ENCODE data around the gene RANBP3. TPM values are rescaled to one million over a fixed set of nuclear protein-coding genes. Genes with fewer than 3 reads are reported as not detected.

The RANBP3 gene
- total and polyA plus RNA-seq, 2 of the 8 experiments (the other 6 are each of a cell fraction or from before 2014, with no cell fraction given), result 95.4 to 122 TPM

DNA sequence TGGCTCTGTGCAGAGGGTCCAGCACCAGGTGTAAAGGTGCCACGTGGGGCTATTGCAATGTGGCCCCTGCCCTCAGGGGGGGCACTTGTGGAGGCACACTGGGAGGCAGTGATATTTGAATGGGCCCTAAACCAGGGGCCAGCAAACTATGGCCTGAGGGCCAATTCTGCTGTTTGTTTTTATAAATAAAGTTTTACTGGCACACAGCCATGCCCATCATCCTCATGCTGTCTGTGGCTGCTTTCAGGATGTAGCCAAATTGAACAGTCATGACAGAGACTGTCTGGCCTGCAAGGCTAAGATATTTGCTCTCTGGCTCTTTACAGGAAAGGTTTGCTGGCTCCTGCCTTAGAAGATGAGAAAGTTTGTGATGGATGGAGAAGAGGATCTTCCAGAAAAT, 33.9 kb upstream of the RANBP3 start:
- DNase-seq (ENCODE audit: low read depth in 1 of 2, low spot score in 2 of 2) (no peak), FAIRE-seq (no peak)
- Histone ChIP-seq H2AFZ (ENCODE audit: low read length) (no peak overlapping the region), H3K79me1 (ENCODE audit: low read depth, low read length) (no peaks in the 10 kb centered on the region), H3K4ac (replicated peaks; ENCODE audit: insufficient read length, low read depth, low read length) (no peak overlapping the region), H3K18ac (ENCODE audit: extremely low read depth, low read length) (no peak overlapping the region), H3K9ac (replicated peaks in 1 of 4; ENCODE audit: extremely low read depth in 1 of 4, low read depth in 3 of 4, low read length in 3 of 4) (no peak overlapping the region), H2BK12ac (ENCODE audit: low read depth, low read length) (no peak overlapping the region), H3K9me3 (ENCODE audit: insufficient read depth in 2 of 2, low read depth in 1 of 2, low read length in 1 of 2) (no peaks in the 10 kb centered on the region), H4K91ac (replicated peaks; ENCODE audit: insufficient read length, low read length) (no peak overlapping the region), H3K4me2 (ENCODE audit: insufficient read depth in 1 of 2, low read depth in 2 of 2, low read length in 2 of 2) (no peak overlapping the region), H3K4me1 (replicated peaks in 1 of 4; ENCODE audit: control insufficient read depth in 3 of 4, insufficient read depth in 4 of 4, low read length in 3 of 4) (no peaks in the 10 kb centered on the region), H4K8ac (ENCODE audit: extremely low read depth, insufficient read depth, low read length) (no peak overlapping the region), H2AK5ac (ENCODE audit: low read depth, low read length) (no peak overlapping the region), H3K14ac (ENCODE audit: insufficient read length) (no peak overlapping the region), H4K20me1 (replicated peaks in 1 of 2; ENCODE audit: control insufficient read depth in 1 of 2, insufficient read depth in 2 of 2, low read length in 2 of 2) (no peaks in the 10 kb centered on the region), H2BK5ac (ENCODE audit: low read depth, low read length) (no peak overlapping the region), H3K79me2 (ENCODE audit: control insufficient read depth in 1 of 2, insufficient read depth in 2 of 2, low read length in 2 of 2) (no peaks in the 10 kb centered on the region), H3K23me2 (ENCODE audit: low read depth, low read length) (no peaks in the 10 kb centered on the region), H3K23ac (ENCODE audit: insufficient read length) (no peak overlapping the region), H3K36me3 (ENCODE audit: control insufficient read depth in 2 of 4, insufficient read depth in 4 of 4, low read length in 3 of 4) (no peaks in the 10 kb centered on the region), H3K4me3 (ENCODE audit: extremely low read depth in 1 of 4, insufficient read depth in 2 of 4, low read depth in 3 of 4, low read length in 4 of 4) (no peak overlapping the region), H3K27ac (ENCODE audit: low read depth, low read length) (no peak overlapping the region), H2BK120ac (replicated peaks; ENCODE audit: low read depth, low read length) (no peak overlapping the region), H2BK20ac (ENCODE audit: low read length) (no peak overlapping the region), H2BK15ac (ENCODE audit: low read length) (no peak overlapping the region), H3K27me3 (replicated peaks in 1 of 4; ENCODE audit: control insufficient read depth in 3 of 4, extremely low read depth in 1 of 4, insufficient read depth in 3 of 4, low read length in 3 of 4) (no peaks in the 10 kb centered on the region), H3K56ac (replicated peaks; ENCODE audit: insufficient read length, low read depth, low read length) (no peak overlapping the region), H4K5ac (ENCODE audit: insufficient read length, low read depth, low read length) (no peak overlapping the region)
- POLR2A ChIA-PET (ENCODE audit: partially characterized antibody), result no interaction called here
- CTCF ChIA-PET (ENCODE audit: partially characterized antibody), result interaction anchor here (0.8 to 3.5 kb wide), 3 partner anchors 11 to 27 kb away, joined by 3 to 22 read pairs (median 4); no protein-coding TSS in a partner anchor
- WGBS, 2 experiments (ENCODE audit: extremely low coverage in 1 of 2, insufficient coverage in 1 of 2, insufficient read length in 1 of 2, insufficient replicate concordance in 2 of 2, low coverage in 1 of 2, low lambda C conversion rate in 2 of 2, missing lambda C conversion rate in 1 of 2), result 89% methylated on average over 1 of the region's 1 CpG; no CpG with 5 or more reads in 1 of the 2 experiments
- TF ChIP-seq CBX8 (IDR thresholded peaks at IDR 0.05; ENCODE audit: borderline replicate concordance, low read depth, low read length) (no peak), RFX5 (IDR thresholded peaks at IDR 0.05; ENCODE audit: borderline replicate concordance, low read depth, low read length) (no peak), JUN (IDR thresholded peaks at IDR 0.05; ENCODE audit: low read depth, low read length) (no peak), SP2 (IDR thresholded peaks at IDR 0.05; ENCODE audit: low read length) (no peak), GTF2F1 (IDR thresholded peaks at IDR 0.05; ENCODE audit: borderline replicate concordance, low read depth, low read length) (no peak), EZH2 (IDR thresholded peaks at IDR 0.05; ENCODE audit: low read depth, low read length, severe bottlenecking) (no peak), CHD2 (IDR thresholded peaks at IDR 0.05; ENCODE audit: low read length) (no peak), RNF2 (IDR thresholded peaks at IDR 0.05; ENCODE audit: borderline replicate concordance, low read depth, low read length, missing control alignments, poor library complexity, severe bottlenecking) (no peak), SP1 (IDR thresholded peaks at IDR 0.05; ENCODE audit: low read depth, low read length) (no peak), KDM5A (IDR thresholded peaks at IDR 0.05; ENCODE audit: low read length) (no peak), POLR2A (IDR thresholded peaks at IDR 0.05; ENCODE audit: control extremely low read depth in 1 of 2, low read depth in 2 of 2, low read length in 2 of 2) (no peak), KDM1A (IDR thresholded peaks at IDR 0.05; ENCODE audit: borderline replicate concordance, low read length) (no peak), HDAC6 (IDR thresholded peaks at IDR 0.05; ENCODE audit: low read depth, low read length) (no peak)
- TF ChIP-seq, protein P1, sequence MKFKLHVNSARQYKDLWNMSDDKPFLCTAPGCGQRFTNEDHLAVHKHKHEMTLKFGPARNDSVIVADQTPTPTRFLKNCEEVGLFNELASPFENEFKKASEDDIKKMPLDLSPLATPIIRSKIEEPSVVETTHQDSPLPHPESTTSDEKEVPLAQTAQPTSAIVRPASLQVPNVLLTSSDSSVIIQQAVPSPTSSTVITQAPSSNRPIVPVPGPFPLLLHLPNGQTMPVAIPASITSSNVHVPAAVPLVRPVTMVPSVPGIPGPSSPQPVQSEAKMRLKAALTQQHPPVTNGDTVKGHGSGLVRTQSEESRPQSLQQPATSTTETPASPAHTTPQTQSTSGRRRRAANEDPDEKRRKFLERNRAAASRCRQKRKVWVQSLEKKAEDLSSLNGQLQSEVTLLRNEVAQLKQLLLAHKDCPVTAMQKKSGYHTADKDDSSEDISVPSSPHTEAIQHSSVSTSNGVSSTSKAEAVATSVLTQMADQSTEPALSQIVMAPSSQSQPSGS (IDR thresholded peaks at IDR 0.05; ENCODE audit: low read length), result no peak

Data from H1 (cell line).